ENCODE measurements around the gene BRD4.

BRD4 gene

GRCh38 chr19:15247107-15248014, 85.0 kb downstream of the BRD4 start:
- DNase-seq: no peak

- no peak for DNase-seq
Measured at GRCh38 chr19:15246198-15246481, 86.2 kb downstream of the BRD4 start.

DNA sequence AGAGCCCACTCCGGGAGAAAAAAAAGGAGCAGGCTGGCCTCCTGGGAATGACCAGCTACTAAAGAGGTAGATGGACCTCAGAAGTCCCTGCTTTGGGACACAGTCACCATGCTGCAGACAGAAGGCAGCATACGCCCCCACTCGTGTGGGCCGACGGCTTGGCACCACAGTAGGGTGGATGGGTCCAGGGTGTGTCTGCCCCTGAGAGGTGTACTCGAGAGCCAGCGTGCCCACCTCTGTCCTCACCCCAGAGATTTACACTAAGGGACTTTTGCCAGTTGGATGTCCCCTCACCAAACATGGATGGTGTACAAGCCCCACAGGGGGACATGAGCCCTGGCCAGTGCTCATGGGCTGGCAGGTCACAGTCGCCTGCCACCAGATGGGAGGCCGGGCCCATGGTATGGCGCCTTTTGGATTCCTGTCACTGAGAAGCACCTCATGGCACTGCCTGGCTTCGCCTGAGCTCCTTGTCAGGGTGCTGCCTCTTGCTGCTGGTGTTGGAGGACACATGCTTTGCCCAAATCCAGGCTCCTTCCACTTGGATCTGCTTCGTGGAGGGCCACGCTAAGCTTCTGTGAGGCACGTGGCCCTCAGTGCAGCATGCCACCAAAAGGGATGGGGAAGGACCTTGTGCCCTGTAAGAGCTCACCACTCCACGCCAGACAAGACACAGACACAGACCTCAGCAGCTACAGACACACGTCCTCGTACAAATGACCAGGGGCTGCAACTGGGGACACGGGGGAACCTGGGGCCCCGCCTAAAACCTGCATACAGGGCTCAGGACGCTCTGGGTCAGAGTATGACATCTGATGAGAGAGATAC, 86.8 kb downstream of the BRD4 start:
- DNase-seq: no peak

DNA sequence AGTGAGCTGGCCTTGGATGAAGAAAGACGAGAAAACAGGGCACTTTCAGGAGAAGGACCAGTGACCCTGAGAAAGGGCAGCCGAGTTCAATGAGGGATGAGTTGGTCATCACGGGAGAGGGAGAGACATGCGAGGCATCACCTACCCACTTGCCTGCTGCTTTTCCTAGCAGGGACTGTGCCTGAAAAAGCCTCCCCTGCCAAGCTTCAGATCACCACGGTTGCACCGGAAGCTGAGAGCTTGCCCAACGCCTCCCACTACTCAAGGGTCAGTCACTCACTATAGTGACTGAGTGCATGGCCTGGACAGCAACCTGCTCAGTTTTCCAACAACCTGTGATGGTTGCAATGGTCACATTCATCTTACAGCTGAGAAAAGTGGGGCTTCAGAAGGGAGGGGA, 87.5 kb downstream of the BRD4 start:
- DNase-seq: no peak

- no peak for DNase-seq
Measured at GRCh38 chr19:15244106-15244803, 88.1 kb downstream of the BRD4 start.

DNA sequence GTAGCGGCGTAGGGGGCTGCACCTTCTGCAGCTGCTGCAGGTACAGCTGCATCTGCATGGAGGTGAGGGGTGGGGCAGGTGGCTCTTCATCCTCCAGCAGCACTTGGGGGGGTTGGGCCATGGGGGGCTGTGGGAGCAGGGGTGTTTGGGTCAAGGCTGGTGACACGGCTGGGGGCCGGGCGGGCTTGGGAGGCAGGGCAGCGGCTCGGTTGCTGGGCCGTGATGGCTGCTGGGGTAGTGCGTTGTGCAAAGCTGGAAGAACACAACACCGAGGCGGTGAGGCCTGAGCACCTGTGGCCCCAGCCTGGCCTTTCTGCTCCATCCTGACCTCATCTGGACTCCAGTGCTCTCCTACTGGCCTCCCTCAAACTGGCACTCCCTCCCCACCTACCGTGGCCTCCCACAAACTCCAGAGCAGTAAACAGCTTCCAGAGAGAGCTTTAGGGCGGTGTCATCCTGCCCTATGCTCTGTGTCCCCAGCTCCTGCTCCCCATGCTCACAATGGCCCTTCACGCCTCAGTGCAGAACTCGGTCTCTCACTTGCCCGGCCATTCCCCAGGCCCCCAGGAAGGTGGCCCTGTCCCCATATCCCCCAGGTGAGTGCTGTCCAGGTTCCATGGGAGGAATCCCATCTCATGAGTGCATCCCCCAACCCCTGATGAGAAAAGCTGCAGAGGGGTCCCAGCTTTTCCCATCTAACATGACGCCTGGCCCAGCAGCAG, 88.9 kb downstream of the BRD4 start:
- no peak for DNase-seq

- no peak for DNase-seq
Measured at GRCh38 chr19:15241259-15241910, 91.0 kb downstream of the BRD4 start.

GRCh38 chr19:15240515-15240914, 91.8 kb downstream of the BRD4 start:
- DNase-seq: no peak

DNA sequence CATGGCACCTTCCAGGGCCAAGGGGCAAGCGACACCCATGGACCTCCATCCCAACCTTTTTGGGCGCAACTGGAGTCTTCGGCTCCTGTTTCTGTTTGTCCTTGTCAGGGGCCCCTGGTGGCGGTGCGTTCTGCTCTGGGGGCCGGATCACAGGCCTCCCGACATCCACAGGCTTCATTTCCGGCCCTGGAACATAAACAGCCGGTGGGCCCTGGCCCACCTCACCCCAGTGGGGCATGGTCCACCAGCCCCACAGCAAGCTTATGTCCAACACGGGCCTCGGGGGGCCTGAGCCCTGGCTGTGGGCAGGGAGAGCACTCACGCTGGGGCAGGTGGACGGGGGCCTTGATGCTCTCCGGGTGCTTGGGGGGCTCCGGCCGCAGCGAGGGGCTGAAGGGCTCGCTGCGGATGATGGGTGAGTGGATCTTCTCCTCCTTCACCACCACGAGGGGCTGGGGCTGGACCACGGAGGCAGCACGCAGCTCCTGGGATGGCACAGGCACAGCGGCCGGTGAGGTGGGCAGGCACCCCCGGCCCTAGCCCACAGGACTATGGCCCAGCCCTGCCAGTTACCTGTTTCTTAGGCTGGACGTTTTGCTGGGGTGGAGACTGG, 92.9 kb downstream of the BRD4 start:
- DNase-seq: no peak

DNA sequence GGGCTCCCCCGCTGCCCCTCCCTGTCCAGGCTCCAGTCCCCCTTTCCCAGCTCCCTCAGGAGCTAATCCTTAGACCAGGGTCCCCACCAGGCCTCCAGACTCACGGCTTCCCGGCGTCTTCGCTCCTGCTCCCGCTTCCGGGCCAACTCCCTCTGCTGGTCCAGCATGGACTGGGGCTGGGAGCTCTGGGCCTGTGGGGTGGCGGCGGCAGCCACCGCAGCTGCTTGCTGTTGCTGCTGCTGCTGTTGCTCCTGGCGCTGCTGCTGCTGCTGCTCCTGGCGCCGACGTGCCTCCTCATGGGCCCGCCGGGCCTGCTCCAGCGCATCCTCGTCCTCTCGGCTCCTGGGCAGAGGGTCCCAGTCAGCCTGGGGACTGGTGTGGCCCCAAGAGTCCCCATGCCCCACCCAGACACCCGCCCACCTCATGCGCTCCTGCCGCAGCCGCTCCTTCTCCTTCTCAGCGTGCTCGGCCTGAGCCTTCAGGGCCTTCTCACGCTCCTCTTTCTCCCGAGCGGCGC, 93.6 kb downstream of the BRD4 start:
- DNase-seq: no peak

- no peak for DNase-seq
Measured at GRCh38 chr19:15237759-15238638, 94.3 kb downstream of the BRD4 start.

DNA sequence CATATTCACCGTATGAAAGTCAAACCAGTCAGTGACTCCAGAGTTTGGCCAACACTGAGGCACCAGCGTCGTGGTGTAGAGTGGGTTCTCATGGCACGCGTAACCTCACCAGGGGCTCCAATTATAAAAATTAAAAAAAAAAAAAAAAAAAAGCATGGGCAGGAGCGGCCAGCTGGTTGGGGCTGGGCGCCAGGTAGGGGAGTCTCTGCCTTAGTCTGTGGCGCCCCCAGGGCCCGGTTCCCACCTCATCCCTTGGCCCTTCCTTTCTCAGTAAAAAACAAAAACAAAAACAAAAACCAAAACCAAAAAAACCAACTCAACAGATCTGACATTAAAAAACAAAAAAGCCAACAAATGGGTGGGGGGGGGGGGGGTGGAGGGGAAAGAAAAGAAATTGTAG, 95.5 kb downstream of the BRD4 start:
- no peak for DNase-seq

GRCh38 chr19:15235781-15236180, 96.6 kb downstream of the BRD4 start:
- no peak for DNase-seq

DNA sequence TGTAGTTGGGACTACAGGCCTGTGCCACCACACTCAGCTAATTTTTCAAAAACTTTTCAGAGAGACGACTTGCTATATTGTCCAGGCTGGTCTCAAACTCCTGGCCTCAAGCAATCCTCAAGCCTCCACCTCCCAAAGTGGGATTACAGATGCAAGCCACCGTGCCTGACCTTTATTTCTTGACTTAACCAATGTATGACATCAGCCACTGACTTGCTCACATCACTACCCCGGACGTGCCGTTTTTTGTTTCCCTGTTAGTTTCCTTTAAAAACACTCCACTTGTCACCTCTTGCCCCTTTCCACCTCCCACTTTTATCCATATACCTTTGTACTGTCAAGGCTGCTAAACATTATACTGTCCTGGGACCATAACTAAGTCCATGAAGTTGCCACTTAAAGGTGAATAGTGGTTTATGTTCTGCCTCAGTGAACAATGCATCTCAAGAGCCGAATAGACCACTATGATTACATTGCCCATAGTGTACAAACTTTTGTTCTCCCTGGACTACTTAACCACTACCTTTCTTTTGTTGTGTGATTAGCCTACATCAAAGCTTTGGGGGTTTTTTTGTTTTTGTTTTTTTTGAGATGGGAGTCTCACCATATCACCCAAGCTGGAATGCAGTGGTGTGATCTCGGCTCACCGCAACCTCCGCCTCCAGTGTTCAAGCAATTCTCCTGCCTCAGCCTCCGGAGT, 97.8 kb downstream of the BRD4 start:
- no peak for DNase-seq

- DNase-seq: no peak
Measured at GRCh38 chr19:15231271-15231670, 101.1 kb downstream of the BRD4 start.

DNA sequence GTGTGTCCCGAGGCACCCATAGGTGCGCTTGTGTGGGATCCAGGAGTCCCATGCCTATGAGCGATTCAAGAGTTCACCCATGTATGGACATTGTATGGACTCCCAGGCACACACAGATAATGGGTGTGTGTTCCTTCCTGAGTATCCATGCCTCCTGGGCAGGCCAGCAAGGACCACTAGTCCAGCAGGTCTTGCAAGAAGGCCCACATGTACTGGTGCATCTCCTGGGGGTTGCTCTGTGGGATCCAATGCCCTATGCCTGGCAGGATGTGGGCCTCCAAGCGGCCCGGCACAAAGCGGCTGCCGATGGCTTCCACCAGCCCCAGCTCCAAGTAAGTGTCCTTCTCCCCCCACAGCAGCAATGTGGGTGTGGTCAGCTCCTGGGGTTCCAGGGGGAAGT, 105.1 kb downstream of the BRD4 start:
- no peak for DNase-seq

DNA sequence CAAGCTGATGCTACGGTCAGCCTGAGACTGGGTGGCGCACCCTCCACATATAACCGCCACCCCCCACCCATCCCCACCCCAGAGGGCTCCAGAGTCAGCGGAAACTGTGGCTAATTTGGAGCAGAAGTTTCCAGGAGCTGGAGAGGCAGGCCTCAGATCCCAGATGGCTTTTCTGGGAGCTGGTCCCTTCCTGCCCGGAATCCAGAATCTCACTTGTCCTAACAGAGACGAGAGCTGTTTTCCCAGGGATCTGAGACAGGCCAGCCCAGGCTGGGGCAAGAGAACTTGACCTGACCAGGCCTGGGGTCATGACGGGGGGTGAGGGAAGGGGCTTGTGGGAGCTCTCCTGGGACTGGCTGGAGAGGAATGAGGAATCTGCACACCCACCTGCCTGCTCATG, 106.6 kb downstream of the BRD4 start:
- no peak for DNase-seq

GRCh38 chr19:15223649-15224361, 108.5 kb downstream of the BRD4 start:
- no peak for DNase-seq

Data from activated CD4-positive, alpha-beta T cell treated with anti-CD3 and anti-CD28 coated beads for 1 hour (primary cell).